Mononuclear cell (primary cell): ENCODE measurements around the gene TMEM63B. TPM values are rescaled to one million over a fixed set of nuclear protein-coding genes. Genes with fewer than 3 reads are reported as not detected.
"Not testable (repeated sequence)": the region's sequence is repeated elsewhere in the genome, so short reads cannot be mapped to it uniquely, and the experiment has no call there.

ENCODE experiments used
- H3K27me3 ChIP-seq: 2 replicates; pipeline ENCODE4 v1.6.0; 2011; ENCODE audit warnings: low read length, control low read depth; ENCODE audit not compliant: insufficient read depth
- H3K4me1 ChIP-seq: 2 replicates; pipeline ENCODE4 v1.5.1; 2011; ENCODE audit warnings: mild to moderate bottlenecking, low read length, control low read depth; ENCODE audit not compliant: insufficient read depth
- H3K4me3 ChIP-seq: 2 replicates; pipeline ENCODE4 v1.5.1; 2011; ENCODE audit warnings: mild to moderate bottlenecking, low read length, moderate library complexity
- H3K9me3 ChIP-seq: 2 replicates; pipeline ENCODE4 v1.5.1; 2011; ENCODE audit warnings: low read depth, mild to moderate bottlenecking, control low read depth, low read length
- total RNA-seq: library from RNA; depleted of rRNA; stranded (reverse); fragments of >200 nt; gene quantifications from one replicate; pipeline ENCODE4 v1.2.3, GENCODE V29; 2012

TMEM63B gene
- total RNA-seq, 1 donor = 8.1 TPM

DNA sequence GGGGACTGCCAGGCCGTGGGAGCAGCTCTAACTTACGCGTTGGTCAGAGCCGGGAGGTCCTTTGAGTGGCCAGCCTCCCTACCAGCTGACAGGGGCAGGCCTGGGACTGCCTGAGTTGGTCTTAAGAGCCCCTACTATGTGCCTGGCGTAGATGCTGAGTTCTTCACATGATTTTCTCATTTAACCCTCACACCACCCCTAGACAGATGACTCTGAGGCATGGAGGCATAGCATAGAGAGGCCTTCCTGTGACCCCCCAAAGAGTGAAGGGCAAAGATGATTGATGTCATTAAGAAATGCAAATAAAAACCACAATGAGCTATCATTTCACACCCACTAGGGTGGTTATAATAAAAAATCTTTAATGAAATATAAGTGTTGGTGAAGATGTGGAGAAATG lies 36.9 kb upstream of the TMEM63B start:
- Histone ChIP-seq H3K9me3 (no peaks in the 10 kb centered on the region), H3K4me3 (no peak overlapping the region), H3K27me3 (no peaks in the 10 kb centered on the region), H3K4me1 (no peaks in the 10 kb centered on the region)

DNA sequence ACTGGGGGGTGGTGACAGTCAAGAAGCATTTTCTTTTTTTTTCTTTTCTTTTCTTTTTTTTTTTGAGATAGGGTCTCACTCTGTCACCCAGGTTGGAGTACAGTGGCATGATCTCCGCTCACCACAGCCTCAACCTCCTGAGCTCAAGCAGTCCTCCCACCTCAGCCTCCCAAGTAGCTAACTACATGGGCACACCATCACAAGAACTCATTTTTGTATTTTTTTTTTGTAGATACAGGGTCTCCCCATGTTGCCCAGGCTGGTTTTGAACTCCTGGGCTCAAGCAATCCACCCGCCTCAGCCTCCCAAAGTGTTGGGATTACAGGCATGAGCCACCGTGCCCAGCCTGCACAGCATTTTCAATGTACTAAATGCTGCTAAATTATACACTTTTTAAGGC lies 36.0 kb upstream of the TMEM63B start:
- H3K4me3 ChIP-seq, H3K4me1 ChIP-seq, H3K27me3 ChIP-seq, H3K9me3 ChIP-seq: not testable (repeated sequence)

DNA sequence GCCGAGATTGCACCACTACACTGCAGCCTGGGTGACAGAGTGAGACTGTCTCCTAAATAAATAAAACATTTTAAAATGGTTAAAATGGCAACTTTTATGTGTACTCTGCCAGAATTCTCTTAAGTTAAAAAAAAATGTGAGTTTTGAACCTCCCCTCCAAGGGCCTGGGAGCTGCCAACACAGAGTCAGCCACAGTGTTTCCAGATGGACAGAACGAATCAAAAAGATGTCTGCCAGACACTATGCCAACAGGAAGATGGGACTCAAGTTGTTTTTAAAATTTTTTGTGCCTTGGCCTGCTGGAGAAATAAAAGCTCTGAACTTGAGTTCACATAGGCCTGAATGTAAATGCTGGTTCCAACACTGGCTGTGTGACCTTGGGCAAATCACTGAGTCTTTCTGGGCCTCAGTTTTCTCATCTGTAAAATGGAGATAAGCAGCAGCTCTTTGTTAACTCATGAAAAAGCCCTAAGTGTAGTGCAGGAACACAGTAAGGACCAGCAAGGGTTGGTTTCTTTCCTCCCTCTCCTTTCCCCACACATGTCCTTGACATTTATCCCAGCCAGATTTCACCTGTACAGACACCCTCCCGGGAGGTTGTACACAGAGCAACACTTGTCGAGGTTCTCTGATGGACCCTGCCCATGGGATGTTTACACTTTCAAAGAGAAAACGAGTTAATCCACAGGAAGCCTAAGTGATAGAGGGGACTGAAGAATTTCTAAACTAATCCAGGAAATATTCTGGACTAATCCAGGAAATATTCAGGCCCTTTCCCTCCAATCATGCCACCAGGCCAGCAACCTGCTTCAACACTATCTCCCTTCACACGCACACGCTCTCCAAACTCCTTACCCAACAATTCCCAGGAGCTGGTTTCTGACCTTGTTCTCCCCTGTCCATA lies 35.1 kb upstream of the TMEM63B start:
- Histone ChIP-seq H3K4me3 (no peak overlapping the region), H3K9me3 (no peaks in the 10 kb centered on the region), H3K4me1 (no peaks in the 10 kb centered on the region), H3K27me3 (no peaks in the 10 kb centered on the region)

DNA sequence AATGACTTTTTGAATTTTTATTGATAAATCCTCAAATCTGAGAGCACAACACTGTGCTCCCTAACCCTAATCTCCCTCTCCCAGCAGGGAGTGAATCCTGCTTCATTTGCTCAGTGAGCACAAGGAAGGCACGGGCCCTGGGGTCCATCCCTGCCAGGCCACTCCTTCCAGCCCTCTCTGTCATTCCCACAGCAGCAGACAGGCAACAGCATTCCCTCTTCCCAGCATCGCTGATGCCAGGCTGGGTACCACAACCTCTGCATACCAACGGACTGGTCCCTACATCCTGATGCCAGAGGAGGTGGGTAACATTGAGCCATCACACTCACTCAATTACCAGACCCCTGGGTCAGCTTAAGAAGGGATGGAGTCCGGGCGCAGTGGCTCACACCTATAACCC lies 34.3 kb upstream of the TMEM63B start:
- Histone ChIP-seq H3K27me3 (no peaks in the 10 kb centered on the region), H3K4me3 (no peak overlapping the region), H3K4me1 (no peaks in the 10 kb centered on the region), H3K9me3 (no peaks in the 10 kb centered on the region)

DNA sequence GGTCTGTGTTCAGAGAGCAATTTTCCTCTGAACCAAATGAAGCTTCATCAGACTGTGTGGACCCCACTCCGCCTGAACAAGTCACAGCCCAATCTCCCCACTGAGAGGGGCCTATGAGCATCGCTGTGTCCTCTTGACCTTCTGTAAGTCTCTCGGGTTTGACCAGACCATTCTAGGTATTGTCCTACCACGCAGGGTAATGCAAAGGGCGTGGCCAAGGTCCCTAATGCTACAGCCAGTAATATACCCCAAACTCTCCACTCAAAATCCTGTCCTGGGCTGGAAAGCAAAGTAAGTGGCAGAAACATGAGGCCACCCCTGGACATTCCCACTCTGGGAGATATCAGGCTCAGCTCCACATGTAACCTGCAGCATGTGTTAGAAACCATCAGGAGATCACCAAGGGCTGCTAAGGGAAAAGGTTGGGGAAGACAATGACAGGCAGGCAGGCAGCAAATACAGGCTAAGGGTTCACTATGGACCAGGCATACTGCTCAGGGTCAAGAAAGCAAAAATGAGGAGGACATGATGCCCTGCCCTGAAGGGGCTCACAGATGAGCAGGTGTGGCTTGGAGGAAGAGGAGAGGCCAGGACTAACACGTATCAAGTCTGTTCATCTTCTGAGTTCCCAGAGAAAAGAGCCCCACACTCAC lies 33.5 kb upstream of the TMEM63B start:
- H3K4me1 ChIP-seq = no peaks in the 10 kb centered on the region
- H3K27me3 ChIP-seq = no peaks in the 10 kb centered on the region
- no peak overlapping the region for H3K4me3 ChIP-seq

DNA sequence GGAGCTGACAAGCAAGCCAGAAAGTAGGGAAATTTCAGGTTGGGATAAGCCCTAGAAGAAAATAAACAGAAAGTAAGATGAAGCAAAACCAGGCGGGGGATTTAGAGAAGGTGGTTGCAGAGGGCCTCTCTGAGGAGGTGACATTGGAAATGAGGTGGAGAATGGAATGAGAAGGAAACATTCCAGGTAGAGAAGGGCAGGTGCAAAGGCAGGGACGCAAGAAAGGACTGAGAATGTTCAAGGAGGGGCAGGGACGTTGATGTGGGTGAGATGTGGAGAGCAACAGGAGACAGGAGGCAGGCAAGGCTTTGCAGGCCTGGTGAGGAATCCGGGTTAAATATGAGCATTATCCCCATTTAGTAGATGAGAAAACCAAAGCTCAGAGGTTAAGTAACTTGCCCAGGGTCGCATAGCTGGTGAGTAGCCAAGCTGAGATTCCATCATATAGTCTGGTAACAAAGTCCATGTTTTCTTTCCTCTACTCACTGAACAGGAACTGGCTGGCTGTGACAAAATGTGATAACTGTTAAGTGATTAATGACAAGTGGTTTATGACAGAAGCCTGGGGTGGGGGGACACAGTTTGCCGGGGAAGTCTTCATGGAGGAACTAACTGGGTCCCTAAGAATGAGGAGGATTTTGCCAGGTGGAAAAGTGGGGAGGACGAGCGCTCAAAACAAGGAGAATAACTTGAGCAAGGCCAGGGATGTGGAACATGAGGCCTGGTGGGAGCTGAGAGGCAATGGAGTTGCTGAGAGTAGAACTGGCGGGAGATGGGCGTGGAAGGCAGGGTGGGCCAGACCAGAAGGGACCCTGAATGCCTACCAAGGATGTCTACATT lies 32.7 kb upstream of the TMEM63B start:
- no peaks in the 10 kb centered on the region for H3K4me1 ChIP-seq
- no peak overlapping the region for H3K4me3 ChIP-seq
- H3K9me3 ChIP-seq = no peaks in the 10 kb centered on the region
- H3K27me3 ChIP-seq = no peaks in the 10 kb centered on the region

More for the DNA sequence above, 33.5 kb upstream of the TMEM63B start:
- no peaks in the 10 kb centered on the region for H3K9me3 ChIP-seq

DNA sequence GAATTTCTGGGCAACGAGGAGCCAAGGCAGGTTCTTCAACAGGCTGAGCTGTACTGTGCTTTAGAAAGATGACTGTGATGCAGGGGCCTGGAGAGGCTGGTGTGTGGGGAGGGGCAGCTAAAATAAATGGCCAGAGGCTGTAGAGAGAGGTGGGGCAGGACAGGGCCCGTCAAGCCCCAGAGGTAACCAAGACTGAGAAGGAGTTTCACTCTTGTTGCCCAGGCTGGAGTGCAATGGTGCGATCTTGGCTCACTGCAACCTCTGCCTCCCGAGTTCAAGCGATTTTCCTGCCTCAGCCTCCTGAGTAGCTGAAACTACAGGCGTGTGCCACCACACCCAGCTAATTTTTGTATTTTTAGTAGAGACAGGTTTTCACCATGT lies 32.1 kb upstream of the TMEM63B start:
- H3K4me1 ChIP-seq, H3K9me3 ChIP-seq, H3K4me3 ChIP-seq, H3K27me3 ChIP-seq: not testable (repeated sequence)

DNA sequence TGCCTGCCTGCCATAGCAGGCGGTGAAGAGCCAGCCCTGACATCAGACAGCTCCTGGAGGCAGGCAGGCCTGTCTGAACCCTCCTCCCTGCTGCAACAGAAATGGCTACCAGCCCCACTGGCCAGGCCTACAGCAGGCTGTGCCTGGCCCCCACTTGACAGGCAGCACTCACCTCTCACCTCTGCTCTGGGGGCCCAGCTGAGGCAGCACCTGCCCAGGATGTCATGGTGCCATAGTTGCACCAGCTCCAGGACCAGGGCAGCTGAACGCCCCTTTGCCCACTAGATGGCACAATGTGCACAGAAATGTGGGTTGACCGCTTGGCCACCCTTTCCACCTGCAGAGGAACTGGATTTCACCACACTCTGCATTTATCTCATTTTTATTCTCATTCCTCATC lies 30.7 kb upstream of the TMEM63B start:
- Histone ChIP-seq H3K4me3 (no peak overlapping the region), H3K4me1 (no peaks in the 10 kb centered on the region), H3K27me3 (no peaks in the 10 kb centered on the region)

DNA sequence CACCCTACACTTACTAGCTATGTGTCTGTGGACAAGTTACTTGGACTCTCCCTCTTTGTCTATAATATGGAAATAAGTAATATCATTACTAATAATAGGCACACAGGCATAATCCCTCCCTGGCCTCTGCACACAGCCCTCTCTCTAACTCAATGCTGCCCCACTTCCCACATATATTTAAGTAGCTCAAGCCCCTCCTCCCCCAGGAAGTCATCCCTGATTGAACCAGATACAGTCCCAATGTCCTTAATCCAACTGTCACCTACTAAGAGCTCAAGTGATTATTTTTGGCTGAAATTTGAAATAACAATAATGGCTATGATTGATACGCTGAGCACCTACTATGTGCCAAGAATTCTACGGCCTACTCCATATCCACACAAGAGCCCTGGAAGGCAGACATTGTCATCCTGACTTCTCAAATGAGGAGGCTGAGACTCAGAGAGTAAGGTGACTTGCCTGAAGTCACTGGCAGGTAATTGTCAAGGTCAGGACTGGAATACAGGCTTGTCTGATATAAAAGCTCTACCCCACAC lies 29.5 kb upstream of the TMEM63B start:
- Histone ChIP-seq H3K9me3 (no peaks in the 10 kb centered on the region), H3K4me3 (no peak overlapping the region), H3K27me3 (no peaks in the 10 kb centered on the region), H3K4me1 (no peaks in the 10 kb centered on the region)

More for the DNA sequence above, 30.7 kb upstream of the TMEM63B start:
- H3K9me3 ChIP-seq = no peaks in the 10 kb centered on the region

DNA sequence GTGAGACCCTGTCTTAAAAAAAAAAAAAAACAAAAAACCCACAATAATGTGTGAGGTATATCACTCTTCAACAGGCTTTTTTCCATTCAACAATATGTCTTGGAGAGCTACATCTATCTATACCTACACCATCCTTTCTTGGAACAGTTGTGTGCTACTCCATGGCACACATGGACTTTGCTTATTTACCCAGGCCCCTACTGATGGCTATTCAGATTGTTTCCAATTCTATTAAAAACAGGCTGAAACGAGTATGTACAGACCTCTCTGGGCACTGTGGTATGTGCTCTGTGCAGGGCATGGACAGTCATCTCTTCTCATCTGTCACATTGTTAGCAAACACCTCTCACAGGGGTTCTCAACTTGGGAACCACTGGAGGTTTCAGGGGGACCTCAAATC lies 28.2 kb upstream of the TMEM63B start:
- no peaks in the 10 kb centered on the region for H3K4me1 ChIP-seq
- no peaks in the 10 kb centered on the region for H3K27me3 ChIP-seq
- no peak overlapping the region for H3K4me3 ChIP-seq
- H3K9me3 ChIP-seq = no peaks in the 10 kb centered on the region

DNA sequence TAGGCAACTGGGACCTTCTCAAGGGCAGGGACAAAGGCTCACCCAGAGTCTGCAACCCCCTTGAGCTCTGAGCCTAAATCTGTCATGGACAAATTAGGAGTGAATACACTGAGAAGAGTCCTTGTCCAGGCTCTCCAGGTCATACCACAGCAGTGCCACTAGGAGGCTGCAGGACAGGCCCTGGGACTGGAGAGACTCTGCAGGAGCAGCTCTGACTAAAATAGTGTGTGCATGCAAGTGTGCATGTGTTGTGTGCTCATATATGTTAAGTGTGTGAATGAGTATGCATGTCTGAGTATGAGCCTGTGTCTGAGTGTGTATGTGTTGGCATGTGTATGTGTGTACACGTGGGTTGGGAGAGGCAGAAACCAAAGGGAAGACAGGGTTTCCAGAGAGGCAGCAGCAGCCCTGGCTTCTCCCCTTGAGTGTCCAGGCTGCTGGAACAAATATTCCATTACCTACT lies 27.2 kb upstream of the TMEM63B start:
- Histone ChIP-seq H3K27me3 (no peaks in the 10 kb centered on the region), H3K9me3 (no peaks in the 10 kb centered on the region), H3K4me3 (no peak overlapping the region), H3K4me1 (no peaks in the 10 kb centered on the region)

DNA sequence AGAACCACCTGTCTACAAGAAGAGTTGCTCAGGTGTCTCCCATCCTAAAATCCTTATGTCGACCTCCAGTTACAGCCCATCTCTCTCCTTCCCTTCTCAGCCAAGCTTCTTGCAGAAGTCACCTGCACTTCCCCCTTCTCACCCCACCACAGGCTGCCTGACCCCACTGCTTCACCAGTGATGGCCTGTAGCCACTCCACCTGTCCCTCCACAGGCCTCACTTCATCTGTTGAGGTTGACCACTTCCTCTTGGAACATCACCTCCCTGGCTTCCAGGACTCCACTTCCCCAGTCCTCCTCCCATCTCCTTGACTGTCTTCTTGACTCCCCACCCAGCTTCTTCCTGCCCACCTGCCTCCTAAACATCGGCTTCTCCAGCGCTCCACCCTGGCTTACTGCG lies 25.5 kb upstream of the TMEM63B start:
- Histone ChIP-seq H3K27me3 (no peaks in the 10 kb centered on the region), H3K4me1 (no peaks in the 10 kb centered on the region), H3K4me3 (no peak overlapping the region), H3K9me3 (no peaks in the 10 kb centered on the region)

DNA sequence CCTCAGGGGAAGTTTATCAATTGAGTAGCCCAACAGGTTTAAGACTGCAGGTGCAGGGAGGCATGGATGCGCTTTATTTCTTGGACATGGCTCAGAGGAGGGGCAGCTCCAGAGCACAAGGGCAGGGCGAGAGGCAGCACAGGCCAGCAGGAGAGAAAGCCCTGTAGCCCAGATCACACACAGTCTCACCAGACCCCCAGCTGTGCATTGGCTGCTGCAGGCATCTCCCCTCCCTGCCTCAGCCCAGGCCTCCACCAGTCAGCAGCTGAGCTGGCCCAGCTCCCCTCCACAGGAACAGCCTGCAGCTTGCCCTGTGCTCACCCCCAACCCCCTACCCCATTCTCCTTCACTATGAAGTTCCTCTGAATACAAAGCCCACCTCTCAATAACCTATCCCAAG lies 24.8 kb upstream of the TMEM63B start:
- Histone ChIP-seq H3K9me3 (no peaks in the 10 kb centered on the region), H3K4me3 (no peak overlapping the region), H3K4me1 (no peaks in the 10 kb centered on the region), H3K27me3 (no peaks in the 10 kb centered on the region)

DNA sequence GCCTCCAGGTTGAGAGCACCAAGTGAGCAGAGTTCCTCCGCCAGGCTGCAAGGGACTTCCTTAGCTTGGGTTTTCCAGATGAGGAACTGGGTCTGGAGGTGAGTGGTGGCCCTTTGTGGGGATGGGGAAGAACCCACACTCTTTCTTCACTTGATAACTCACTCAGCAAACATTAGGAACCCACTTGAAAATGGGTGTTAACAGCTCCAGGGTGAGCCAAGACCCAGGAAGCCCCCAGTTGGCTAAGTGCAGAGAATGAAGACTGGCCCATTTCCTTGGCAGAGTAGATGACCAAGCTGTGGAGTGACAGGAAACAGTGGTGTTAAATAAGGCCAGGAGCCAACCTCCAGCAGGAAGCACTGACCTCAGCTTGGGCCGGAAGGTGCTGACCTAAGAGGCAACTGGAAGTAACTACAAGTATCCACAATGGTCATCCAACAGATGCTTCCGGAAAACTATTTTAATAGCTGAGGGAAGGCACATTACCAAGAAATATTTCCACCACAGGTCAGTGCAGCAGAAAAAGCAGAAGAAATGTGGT lies 22.8 kb upstream of the TMEM63B start:
- no peaks in the 10 kb centered on the region for H3K4me1 ChIP-seq
- no peaks in the 10 kb centered on the region for H3K27me3 ChIP-seq
- no peaks in the 10 kb centered on the region for H3K9me3 ChIP-seq
- H3K4me3 ChIP-seq = no peak overlapping the region

DNA sequence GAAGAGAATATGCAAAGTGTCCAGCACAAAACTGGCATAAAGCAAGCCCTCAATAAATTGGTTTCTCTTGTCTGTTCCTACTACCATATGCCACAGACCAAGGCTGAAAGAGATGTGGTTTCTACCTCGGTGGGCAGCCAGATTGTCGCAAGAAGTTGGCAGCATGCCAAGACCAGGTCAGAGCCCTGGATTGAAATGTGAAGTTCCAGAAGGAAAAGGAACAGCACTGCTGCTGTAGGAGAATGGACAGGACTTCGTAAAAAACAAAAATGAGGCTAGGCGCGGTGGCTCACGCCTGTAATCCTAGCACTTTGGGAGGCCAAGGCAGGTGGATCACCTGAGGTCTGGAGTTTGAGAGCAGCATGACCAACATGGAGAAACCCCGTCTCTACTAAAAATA lies 22.2 kb upstream of the TMEM63B start:
- H3K4me1 ChIP-seq = no peaks in the 10 kb centered on the region
- no peaks in the 10 kb centered on the region for H3K27me3 ChIP-seq
- no peaks in the 10 kb centered on the region for H3K9me3 ChIP-seq
- H3K4me3 ChIP-seq = no peak overlapping the region
